HG03521 (cell line): ENCODE measurements around the gene OTOS.

Source experiments
- ATAC-seq: cut with Tn5 transposase; IDR thresholded peaks from one replicate; pipeline ENCODE4 v1.9.1; 2021; ENCODE audit warnings: mild to moderate bottlenecking, moderate library complexity; ENCODE audit not compliant: unreplicated experiment

Gene OTOS

DNA sequence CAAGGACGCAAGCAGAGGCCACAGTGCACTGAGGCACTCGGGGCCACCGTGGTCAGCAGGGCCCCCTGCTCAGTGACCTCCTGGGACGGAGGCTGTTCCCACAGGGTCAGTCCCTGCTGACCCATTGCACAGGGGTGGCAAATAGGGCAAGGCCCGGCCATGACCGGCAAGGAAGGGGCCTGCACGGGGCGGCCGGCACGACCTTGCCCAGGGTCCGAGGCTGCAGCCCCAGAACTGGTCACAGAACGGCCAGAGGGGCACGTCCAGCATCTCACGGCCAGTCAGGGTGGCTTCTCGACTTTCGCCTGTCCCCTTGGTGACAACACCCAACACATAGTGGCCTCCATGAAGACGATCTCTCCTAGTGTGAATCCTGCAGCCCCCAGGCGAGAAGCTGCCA lies 27.6 kb upstream of the OTOS start:
- ATAC-seq = no peak

DNA sequence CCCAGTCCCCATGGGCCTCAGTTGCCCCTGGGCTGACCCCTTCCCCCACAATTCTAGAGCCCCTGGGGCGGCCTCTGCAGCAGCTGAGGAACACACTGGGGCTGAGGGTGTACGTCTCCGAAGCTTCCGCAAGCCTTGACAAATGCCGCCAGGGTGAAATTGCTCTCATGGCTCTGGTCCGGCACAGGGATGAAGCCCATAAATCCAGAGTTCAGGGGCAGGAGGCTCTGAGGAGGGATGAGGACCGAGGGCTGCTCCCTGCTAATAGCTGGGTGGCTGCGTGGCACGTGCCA lies 27.1 kb upstream of the OTOS start:
- no peak for ATAC-seq

DNA sequence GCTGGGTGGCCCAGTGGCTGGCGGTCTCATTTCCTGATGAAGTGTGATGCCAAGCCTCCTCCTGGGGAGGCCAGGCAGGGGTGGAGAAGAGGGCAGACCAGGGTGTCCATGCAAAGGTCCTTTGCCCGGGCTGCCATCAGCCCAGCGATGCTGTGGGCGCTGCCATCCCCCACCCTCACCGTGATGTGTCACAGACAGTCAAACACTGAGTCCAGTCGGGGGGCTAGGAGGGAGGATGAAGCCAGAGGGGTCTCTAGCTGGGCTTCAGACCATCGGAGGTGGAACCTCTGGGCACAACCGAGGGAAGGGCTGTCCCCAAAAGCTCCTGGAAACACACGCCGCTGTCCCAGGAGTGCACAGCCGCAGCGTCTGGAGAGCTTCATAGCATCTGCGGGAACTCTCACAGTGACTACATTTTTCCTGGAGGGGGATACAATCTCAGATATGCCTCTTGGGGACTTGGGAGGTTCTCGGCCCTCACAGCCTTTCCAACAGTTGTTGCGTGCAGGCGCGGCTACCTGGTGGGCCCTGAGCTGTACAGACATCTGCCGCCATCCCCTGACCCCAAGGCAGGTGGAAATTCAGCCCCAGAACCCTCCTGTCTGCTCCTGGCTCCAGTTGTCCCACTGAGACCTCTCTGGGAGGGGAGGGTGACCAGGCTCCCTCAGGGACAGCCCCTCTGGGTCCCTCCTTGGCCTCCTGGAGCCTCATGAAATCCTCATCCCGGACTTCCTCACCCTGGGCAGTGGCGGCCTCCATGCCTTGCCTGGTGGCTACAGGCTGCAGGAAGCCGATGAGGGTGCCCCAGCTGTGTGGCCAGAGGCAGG lies 26.5 kb upstream of the OTOS start:
- no peak for ATAC-seq

DNA sequence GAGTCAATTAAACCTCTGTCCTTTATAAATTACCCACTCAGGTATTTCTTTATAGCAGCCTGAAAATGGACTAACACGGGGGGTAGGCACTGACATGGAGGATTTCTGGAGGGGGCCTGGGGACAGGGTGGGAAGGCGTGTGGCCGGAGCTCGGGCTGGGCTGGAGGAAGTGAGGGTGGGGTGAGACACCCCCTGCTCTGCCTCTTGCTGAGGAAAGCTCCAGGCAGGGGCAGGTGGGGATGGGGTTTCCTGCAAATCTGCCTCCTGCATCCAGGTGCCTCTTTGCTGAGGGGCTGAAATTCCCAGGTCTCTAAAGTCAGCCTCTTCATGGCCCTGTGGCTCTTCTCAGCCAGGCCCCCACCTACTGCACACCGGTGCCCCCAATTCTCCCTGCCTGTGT lies 25.7 kb upstream of the OTOS start:
- ATAC-seq = no peak

DNA sequence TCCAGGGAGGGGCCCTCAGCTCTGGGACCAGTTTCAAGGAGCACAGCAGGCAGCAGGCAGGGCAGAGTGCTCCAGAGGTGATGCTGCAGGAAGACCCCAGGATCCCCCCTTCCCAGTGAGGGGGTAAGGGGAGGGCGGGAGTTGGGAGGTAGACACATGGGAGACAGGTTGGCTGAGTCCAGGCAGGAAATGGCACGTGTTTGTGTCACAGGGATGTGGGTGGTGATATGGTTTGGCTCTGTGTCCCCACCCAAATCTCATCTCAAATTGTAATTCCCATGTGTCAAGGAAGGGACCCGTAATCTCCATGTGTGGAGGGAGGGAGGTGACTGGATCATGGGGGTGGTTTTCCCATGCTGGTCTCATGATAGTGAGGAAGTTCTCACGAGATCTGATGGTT lies 25.2 kb upstream of the OTOS start:
- no peak for ATAC-seq

DNA sequence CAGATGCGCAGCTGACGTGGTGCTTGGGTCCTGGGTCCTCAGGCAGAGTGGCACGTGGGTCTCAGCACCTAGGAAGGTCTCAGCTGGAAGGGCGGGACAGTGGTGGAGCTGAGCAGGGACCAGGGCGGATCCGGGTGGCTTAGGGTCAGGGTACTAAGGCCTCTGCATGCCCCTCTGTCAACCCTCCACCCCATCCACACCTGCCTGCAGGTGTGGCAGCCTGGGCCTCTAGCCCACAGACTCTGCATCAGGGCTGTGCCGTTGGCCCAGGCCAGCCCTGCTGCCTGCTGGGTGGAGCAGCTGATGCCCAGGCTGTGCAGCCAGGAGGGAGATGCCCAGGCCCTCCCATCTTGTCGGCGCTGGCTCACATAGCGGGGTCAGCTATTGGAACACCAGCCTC lies 24.6 kb upstream of the OTOS start:
- ATAC-seq = no peak

DNA sequence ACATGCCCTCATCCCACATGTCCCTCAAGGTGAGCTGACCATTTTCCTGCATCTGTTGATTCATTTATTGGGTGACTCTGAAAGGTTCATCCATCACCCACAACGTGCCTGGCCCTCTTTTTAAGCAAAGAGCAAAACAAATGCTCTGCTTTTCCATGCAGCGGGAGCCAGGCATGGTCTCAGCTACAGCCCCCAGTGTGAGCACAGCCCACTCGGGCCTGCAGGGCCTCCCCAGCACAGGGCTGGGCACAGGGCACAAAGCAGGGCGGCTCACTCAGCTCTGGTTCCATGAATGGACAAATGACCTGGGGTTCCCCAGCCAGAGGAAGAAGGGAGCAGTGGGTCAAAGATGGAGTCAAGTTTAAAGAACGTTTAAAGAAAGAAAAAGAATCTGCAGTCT lies 24.1 kb upstream of the OTOS start:
- ATAC-seq = no peak

DNA sequence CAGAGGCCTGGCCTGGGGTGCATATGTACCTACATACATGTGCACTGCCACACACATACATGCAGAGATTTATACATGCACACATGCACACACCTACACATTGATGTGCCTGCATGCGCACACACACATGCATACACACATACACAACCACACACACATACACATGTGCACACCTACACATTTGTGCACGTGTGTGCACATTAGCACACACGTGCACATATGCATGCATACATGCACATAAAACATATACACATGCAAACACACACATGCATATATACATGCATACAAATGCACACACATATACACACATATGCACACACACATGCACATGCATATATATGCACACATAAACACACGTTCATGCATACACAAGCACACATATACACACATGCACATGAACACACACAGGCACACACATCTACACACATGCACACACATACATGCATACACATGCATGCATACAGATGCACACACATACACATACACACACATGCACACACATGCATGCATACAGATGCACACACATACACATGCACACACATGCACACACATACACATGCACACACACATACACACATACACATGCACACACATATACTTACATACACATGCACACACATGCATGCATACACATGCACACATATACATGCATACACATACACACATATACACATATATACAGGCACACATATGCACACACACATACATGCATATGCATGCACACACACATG lies 23.6 kb upstream of the OTOS start:
- no peak for ATAC-seq

DNA sequence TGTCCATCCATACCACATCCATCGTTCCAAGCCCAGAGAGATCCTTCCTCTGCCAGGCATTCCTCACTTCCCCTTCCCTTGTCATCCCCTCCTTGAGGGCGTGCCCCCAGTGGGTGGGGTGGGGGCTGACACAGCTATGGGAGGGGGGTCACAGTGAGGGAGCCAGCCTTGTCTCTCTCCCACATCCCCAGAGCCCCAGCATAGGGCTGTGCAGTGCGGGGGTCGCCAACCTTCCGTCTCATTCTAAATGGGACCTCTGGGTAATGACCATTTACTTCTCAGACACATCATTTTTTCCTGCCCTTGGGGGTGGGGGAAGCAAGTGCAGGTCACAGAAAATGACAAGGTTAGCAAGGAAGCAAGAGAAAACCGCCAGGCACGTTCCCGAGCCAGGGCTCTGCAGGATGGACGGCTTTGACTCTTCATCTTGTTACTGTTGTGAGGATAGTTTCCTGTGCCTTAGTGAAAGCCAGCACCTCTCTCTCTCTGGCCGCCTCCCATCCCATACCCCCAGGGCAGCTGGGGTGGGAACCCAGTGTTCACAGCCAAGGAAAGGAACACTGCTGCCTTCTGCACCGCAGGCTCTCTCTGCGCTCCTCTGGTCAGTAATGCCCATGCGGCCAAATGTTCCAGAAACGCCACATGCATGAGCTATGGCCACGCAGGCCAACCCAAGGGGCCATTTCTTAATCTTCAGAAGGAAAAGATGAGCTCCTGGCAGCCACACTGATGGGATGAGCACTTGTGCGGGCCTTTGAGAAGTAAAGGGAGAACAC lies 22.7 kb upstream of the OTOS start:
- ATAC-seq = no peak

DNA sequence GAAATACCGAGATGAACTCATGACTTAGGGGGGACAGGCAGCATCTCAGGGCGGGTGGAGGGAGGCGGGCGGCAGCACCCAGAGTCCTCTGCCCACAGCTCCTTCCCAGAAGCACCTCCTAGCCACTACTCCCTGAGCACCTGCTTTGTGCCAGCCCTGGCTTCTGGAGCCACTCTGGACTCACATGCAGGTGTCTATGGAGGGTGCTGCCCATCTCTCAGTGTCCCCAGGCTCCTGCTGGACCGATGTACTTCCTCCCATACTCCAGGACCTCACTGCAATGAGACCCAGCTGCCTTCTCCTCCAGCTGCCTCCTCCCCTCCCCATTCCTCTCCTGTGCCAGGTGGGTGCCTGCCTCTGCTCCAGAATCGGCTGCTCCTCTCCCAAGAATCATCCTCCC lies 22.1 kb upstream of the OTOS start:
- ATAC-seq = no peak

DNA sequence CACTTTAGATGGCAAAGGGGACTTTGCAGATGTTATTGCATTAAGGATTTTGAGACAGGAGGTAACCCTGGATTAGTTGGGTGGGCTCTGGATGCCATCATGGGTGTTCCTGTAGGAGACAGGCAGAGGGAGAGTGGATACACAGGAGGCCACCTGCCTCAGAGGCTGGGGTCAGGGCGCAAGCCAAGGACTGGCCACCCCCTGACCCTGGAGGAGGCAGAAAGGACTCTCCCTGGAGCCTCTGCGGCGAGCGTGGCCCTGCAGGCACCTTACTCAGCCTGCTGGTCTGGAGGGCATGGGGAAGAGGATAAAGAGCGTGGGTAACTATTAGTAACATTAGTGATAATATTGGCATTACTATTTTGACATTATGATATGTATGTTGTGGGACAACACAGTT lies 21.6 kb upstream of the OTOS start:
- no peak for ATAC-seq

DNA sequence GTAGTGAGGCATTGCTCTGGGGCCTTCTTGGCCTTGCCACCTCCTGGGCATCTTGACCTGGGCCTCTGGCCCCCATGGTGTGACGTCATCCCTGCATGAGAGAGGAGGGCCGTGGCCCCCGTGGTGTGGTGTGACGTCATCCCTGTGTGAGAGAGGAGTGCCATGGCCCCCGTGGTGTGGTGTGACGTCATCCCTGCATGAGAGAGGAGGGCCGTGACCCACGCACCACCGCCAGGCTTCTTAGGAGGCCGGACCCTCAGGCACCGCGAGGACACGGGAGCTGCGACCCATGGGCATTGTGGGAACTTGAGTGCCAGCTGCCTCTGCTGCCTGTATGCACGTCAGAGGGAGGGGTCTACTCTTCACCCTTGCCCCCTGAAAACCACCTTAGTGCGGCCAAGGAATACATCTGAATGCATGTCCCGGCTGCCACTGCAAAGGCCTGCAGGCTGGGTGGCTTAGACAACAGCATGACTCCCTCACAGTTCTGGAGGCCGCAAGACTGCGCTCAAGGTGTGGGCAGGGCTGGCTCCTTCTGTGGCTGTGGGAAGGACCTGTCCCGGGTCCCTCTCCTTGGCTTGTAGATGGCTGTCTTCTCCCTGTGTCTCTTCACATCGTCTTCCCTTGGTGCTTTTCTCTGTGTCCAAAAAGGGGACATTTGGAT lies 20.8 kb upstream of the OTOS start:
- ATAC-seq = no peak

DNA sequence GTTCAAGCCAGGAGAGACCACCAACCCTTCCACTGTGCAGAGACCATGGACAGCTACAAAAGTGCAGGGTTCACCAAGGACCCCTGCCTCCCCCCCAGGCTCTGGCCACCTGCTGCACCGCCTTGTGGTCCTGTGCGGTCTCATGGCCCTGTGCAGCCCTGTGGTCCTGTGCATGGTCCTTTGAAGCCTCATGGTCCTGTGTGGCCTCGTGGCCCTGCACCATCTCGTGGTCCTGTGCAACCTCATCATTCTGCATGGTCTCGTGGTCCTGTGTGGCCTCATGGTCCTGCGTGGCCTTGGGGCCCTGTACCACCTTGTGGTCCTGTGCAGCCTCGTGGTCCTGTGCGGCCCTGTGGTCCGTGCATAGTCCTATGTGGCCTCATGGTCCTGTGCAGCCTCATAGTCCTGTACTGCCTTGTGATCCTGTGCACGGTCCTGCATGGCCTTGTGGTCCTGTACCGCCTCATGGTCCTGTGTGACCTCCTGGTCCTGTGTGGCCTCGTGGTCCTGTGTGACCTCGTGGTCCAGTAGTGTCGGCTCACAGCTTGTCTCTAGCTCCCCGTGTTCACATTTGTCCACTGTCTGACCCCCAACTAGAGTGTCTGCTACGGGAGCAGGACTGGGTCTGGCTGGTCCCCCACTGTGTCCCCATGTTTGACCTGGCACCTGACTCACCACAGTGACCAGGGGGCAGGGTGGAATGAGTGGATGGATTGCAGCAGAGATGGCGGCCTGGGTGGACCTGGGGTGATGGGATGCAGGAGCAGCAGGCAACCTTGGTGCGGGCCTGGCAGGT lies 20.0 kb upstream of the OTOS start:
- ATAC-seq = no peak

DNA sequence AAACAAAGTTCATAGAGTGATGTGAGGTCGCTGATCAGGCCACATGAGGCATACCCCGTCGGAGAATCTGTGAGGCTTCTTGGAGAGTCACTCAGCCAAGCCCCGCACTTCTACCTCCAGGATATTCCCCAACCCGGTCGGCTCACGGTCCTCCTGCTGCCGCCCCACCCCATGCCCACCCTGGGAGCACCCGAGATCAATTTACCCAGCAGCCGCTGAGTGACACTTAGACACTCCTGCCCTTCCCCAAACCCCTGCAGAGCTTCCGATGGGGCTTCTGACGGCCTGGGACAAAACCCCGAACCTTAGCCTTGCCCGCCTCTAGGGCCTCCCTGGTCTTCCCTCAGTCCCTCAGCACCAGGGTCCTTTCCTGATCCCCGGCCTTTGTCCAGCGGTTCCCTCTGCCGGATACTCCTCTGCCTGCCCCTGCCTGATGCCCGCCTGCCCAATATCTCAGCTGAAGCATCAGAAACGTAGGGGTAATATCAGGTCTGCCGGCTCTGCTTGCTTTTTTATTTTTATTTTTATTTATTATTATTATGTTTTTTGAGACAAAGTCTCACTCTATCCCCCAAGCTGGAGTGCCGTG lies 18.9 kb upstream of the OTOS start:
- no peak for ATAC-seq

DNA sequence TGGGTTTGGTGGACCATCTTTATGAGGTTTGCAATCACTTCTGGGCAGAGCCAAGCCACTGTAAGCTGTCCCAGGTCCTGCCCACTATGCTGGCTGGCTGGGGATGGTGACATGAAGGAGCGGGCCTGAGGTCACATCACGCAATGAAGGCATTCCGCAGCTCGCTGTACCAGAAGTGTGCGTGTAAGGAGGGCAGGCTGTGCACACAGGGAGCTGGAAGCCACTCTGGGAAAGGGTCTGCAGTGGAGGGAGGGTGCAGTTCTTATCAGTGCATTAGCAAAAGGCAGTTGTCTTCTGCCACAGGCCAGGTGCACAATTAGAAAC lies 16.7 kb upstream of the OTOS start:
- no peak for ATAC-seq

DNA sequence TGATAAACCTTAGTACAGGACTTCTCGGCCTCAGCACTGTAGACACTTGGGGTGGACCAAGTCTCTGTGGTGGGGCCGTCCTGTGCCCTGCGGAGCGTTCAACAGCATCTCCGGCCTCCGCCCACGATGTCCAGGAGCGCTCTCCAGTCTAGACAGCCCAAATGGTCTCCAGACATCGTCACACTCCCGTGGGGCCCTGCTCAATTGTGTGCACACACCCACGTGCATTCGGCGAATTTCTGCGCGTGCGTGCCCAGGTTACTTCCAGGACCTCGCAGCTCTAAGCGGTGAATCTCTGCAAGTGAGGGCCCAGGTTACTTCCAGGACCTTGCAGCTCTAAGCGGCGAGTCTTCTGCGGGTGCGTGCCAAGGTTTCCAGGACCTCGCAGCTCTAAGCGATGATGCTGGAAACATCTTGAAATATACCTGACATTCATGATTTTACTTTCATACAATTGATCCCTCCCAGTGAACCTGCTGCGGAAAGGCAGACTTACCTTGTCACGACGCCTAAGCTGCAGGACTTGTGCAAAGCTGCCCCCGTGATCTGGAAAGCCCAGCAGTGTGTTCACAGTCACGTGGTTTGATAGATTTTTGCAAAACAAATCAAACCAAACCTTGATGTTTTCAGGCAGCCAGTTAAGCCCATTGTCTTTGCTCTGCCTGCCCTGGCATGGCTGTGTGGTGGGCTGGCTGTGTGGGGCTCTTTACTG lies 16.1 kb upstream of the OTOS start:
- no peak for ATAC-seq

DNA sequence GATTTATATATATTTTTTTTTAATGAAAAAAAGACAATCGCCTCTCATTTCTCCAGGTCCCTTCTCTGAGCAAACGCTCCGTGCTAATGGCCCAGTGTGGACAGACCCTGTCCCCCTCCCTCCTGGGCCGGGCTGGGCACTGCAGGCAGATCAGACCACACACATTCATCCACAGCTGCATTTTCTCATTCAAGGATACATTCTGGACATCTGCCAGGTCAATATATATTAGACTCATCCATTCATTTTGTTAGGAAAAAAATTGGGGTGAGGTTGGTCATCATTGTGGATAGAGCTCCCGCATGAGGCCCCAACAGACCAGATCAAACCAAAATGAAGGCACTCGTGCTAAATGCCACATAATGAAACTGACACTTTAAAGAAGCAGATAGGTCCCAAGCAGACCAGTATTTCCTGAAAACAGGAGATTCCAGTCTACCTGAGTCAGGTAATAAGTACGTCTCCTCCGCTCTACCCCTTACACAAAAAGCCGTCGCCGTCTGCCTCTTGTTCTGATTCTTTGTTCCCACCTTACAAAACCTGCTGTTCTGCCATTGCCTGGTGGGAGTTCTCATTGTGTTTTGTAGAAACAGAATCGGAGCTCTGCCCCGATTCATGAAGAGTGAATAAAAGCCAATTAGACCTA lies 15.4 kb upstream of the OTOS start:
- no peak for ATAC-seq

DNA sequence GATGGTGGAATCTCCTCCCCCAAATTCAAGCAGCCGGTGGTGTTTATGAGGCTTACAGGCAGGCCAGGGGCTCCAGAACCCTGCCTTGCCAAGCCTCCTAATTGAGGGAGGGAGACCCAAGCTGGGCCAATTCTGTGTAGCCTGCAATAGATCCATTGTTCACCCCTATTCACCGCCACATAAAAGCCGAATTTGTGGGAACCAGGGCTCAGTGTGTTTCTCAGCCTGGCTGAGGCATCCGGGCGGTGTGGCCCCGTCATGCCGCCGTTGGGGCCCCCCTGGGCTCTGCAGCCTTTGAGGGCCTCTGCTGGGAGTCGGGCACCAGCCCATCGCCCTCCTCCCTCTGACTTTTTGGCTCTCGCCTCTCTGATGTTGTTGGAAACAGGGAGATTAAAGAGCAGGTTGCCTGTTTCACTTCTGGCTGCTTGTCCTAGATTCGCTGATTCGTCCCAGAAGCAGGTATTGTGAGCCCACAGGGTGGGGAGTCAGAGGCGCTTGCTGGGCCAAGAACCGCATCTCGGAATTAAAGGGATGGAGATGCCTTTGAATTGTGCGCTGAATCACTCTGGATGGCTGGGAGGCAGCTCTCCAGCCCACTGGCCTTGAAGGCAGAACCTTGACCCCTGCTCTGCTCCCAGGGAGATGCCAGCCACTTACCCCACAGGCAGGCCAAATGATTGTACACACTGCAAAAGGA lies 14.7 kb upstream of the OTOS start:
- ATAC-seq = no peak

DNA sequence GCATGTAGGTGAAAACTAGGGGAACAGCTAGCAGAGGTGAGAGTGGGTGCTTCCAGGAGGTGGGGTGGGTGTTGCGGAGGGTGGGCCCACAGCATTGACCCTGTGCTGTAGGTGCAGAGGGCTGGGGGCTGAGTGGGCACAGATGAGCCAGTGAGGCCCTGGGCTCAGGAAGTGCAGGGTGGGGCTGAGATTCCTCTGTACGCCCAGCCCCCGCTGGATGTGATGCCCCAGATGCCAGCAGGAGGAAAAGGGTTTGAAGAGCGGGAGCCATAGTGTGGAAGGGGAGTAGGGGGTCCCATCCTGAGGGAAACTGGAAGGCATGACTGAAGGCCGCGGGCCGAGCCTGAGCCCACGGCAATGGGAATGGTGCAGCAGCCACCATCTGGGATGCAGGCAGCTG lies 14.1 kb upstream of the OTOS start:
- ATAC-seq = no peak
